HG03469 (cell line): ENCODE measurements around the gene CRISP3.
"Not testable (repeated sequence)": the region's sequence is repeated elsewhere in the genome, so short reads cannot be mapped to it uniquely, and the experiment has no call there.

Experiments used
- ATAC-seq: cut with Tn5 transposase; IDR thresholded peaks from one replicate; pipeline ENCODE4 v1.9.1; 2021; ENCODE audit warnings: mild to moderate bottlenecking, moderate library complexity, moderate number of reproducible peaks; ENCODE audit not compliant: unreplicated experiment

The CRISP3 gene

GRCh38 chr6:49744259-49744658 is at the start of gene CRISP3:
Gene CRISP3 (minus strand): TSS chr6:49744388. CDS start chr6:49744367, 21 bp downstream.
- ATAC-seq: no peak

GRCh38 chr6:49790341-49790740 is 46.2 kb upstream of the CRISP3 start:
- no peak for ATAC-seq

GRCh38 chr6:49787176-49787575 is 43.0 kb upstream of the CRISP3 start, which contains the start of gene PGK2:
Gene PGK2 (minus strand): TSS chr6:49787285. CDS start chr6:49787187, 98 bp downstream.
- no peak for ATAC-seq

- no peak for ATAC-seq
Observed at GRCh38 chr6:49784272-49784671, 40.1 kb upstream of the CRISP3 start.

- ATAC-seq: no peak
Observed at GRCh38 chr6:49782725-49783124, 38.5 kb upstream of the CRISP3 start.

GRCh38 chr6:49782293-49782692 is 38.1 kb upstream of the CRISP3 start:
- no peak for ATAC-seq

GRCh38 chr6:49776444-49776843 is 32.3 kb upstream of the CRISP3 start:
- ATAC-seq: no peak

GRCh38 chr6:49775043-49775442 is 30.9 kb upstream of the CRISP3 start:
- no peak for ATAC-seq

GRCh38 chr6:49772285-49772684 is 28.1 kb upstream of the CRISP3 start:
- no peak for ATAC-seq

GRCh38 chr6:49766762-49767161 is 22.6 kb upstream of the CRISP3 start:
- no peak for ATAC-seq

- ATAC-seq: no peak
Observed at GRCh38 chr6:49764571-49765236, 20.5 kb upstream of the CRISP3 start.

- no peak for ATAC-seq
Observed at GRCh38 chr6:49743429-49743828, 759 bp downstream of the CRISP3 start.

GRCh38 chr6:49739423-49739822 is 4.8 kb downstream of the CRISP3 start:
- ATAC-seq: no peak

- ATAC-seq: no peak
Observed at GRCh38 chr6:49736017-49736508, 8.1 kb downstream of the CRISP3 start.

GRCh38 chr6:49733680-49734079 is 10.5 kb downstream of the CRISP3 start:
- ATAC-seq: no peak

- no peak for ATAC-seq
Observed at GRCh38 chr6:49732781-49733180, 11.4 kb downstream of the CRISP3 start.

GRCh38 chr6:49730251-49730650 is 13.9 kb downstream of the CRISP3 start:
- no peak for ATAC-seq

GRCh38 chr6:49723917-49724316 is 20.3 kb downstream of the CRISP3 start:
- not testable (repeated sequence) for ATAC-seq

GRCh38 chr6:49721297-49721696 is 22.9 kb downstream of the CRISP3 start:
- no peak for ATAC-seq

GRCh38 chr6:49720372-49720771 is 23.8 kb downstream of the CRISP3 start:
- ATAC-seq: no peak

- no peak for ATAC-seq
Observed at GRCh38 chr6:49713346-49713745, 30.8 kb downstream of the CRISP3 start, which contains the start of gene CRISP2. Gene CRISP2 (minus strand): TSS chr6:49713543. CDS start chr6:49709196, 4,347 bp downstream.

GRCh38 chr6:49698478-49698877 is 45.7 kb downstream of the CRISP3 start:
- ATAC-seq: no peak

- ATAC-seq: no peak
Observed at GRCh38 chr6:49693512-49693911, 50.7 kb downstream of the CRISP3 start.
